LNCAP (cell line): Measurements from ENCODE around the gene GLYATL1.

Source experiments
- CTCF ChIP-seq: fragments of 450-650 bp; IDR thresholded peaks from 2 replicates; pipeline ENCODE4 v1.5.1; 2017; ENCODE audit warnings: mild to moderate bottlenecking

GLYATL1 gene

GRCh38 chr11:58965246-58965985, 26.1 kb downstream of the GLYATL1 start:
- no peak for TF ChIP-seq CTCF

DNA sequence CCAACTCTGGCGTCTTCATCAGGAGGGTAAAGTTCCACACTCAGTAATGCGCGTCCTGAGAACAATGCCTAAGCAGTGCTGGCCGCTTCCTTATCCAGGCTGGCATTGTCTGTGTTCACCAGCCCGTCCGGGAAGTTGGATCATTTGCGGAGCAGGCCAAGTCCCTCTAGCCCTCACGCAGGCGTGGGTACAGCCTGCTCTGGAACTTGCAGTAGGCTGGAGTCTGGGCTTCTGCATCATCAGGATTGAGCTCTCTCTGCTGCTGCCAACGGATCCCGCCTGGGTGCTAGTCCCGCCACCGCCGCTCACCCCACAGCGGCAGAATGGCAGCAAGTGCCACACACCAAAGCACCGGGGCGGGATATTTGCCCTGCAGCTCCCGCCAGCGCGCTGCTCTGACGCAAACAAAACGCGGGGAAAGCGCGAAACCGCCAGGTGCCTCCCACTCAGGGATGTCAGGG, 29.0 kb downstream of the GLYATL1 start:
- TF ChIP-seq CTCF: no peak

DNA sequence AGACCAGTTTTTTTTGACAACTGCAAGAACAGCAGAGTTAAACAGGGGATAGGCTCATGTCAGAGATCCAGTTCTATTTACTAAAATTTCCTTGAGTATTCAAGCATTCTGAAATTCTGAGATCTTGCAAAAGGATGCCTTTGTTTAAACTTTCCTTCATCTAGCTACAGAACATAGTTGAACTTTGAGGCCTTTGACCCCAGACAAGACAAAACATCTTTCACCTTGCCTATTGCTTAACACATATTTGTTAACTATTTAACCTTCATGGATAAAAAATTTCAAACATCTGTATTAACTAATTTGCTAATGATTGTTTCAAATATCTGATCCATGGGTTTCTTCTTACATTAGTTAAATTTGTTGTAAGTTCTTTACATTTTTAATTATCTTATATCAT, 38.2 kb downstream of the GLYATL1 start:
- TF ChIP-seq CTCF: no peak

- TF ChIP-seq CTCF: no peak
Observed at GRCh38 chr11:58979222-58979621, 39.9 kb downstream of the GLYATL1 start.

DNA sequence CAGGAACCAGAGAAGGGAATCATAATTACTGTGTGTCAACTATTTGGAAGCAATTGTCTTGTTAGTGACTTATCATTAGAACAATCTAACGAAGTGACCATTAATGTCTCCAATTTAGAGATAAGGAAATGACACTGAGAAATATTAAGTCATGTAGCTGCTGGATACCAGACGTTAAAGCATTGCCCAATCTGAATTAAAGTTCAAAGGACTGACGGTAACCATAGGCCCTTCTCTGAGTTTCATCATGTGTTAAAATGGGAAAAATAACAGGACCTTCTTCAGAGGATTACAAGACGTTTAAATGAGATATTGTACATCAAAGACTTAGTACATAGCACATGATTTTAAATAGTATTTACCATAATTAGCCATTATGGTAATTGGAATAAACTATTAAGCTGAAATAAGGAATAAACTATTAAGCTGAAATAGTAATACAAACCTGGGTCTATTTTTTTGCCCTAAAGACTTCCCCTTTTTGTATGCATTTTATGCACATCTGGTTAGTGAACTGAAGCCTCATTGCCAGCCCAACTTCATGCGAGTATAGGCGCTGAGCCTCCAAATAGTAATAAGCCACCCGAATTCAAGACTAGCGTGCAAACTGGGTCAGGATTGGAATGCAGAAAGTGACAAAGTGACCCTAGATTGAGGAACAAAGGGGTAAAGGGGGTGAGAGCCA, 41.0 kb downstream of the GLYATL1 start:
- TF ChIP-seq CTCF: no peak

GRCh38 chr11:58992489-58992888, 53.2 kb downstream of the GLYATL1 start:
- no peak for TF ChIP-seq CTCF

GRCh38 chr11:58994171-58994570, 54.9 kb downstream of the GLYATL1 start:
- no peak for TF ChIP-seq CTCF
